ENCODE data around the gene PNRC1. TPM values are rescaled to one million over a fixed set of nuclear protein-coding genes. Genes with fewer than 3 reads are reported as not detected.

The PNRC1 gene
- polyA plus RNA-seq, 1 donor from 2014 or later, result 22.2 TPM

DNA sequence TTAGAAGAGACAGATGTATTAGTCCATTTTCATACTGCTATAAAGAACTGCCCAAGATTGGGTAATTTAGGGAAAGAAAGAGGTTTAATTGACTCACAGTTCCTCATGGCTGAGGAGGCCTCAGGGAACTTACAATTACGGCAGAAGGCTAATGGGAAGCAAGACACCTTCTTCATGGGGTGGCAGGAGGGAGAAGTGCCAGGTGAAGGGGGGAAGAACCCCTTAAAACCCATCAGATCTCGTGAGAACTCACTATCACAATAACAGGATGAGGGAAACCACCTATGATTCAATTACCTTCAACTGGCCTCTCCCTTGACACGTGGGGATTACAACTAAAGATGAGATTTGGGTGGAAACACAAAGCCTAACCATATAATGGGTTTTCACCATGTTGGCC lies 28.9 kb upstream of the PNRC1 start:
- Histone ChIP-seq H3K9ac (ENCODE audit: low read length) (no peak overlapping the region), H3F3A (ENCODE audit: insufficient read depth, low read length, poor library complexity, severe bottlenecking) (no peaks in the 10 kb centered on the region), H4K20me1 (ENCODE audit: insufficient read depth) (no peaks in the 10 kb centered on the region), H3K4me3 (ENCODE audit: low read length) (no peak overlapping the region), H3K27me3 (ENCODE audit: insufficient read depth, low read depth, low read length) (no peaks in the 10 kb centered on the region), H3K79me2 (replicated peaks; ENCODE audit: insufficient read depth, low read length) (no peaks in the 10 kb centered on the region), H3K9me3 (ENCODE audit: low read length) (no peaks in the 10 kb centered on the region), H3K9me2 (ENCODE audit: insufficient read depth, low read length) (no peaks in the 10 kb centered on the region), H2AFZ (ENCODE audit: low read depth, low read length) (no peak overlapping the region), H3K36me3 (ENCODE audit: insufficient read depth, low read length) (no peaks in the 10 kb centered on the region), H3K27ac (ENCODE audit: low read length) (no peak overlapping the region), H3K4me2 (ENCODE audit: low read length) (no peak overlapping the region)
- TF ChIP-seq EZH2 (IDR thresholded peaks at IDR 0.05; ENCODE audit: borderline replicate concordance, insufficient read depth, low read length, poor library complexity, severe bottlenecking) (no peak), TAF1 (IDR thresholded peaks at IDR 0.05; ENCODE audit: low read depth) (no peak), MXI1 (conservative IDR thresholded peaks at IDR 0.05; ENCODE audit: poor library complexity, severe bottlenecking) (no peak), EP300 (conservative IDR thresholded peaks at IDR 0.05; ENCODE audit: poor library complexity, severe bottlenecking) (no peak)
- TF ChIP-seq, protein P1, sequence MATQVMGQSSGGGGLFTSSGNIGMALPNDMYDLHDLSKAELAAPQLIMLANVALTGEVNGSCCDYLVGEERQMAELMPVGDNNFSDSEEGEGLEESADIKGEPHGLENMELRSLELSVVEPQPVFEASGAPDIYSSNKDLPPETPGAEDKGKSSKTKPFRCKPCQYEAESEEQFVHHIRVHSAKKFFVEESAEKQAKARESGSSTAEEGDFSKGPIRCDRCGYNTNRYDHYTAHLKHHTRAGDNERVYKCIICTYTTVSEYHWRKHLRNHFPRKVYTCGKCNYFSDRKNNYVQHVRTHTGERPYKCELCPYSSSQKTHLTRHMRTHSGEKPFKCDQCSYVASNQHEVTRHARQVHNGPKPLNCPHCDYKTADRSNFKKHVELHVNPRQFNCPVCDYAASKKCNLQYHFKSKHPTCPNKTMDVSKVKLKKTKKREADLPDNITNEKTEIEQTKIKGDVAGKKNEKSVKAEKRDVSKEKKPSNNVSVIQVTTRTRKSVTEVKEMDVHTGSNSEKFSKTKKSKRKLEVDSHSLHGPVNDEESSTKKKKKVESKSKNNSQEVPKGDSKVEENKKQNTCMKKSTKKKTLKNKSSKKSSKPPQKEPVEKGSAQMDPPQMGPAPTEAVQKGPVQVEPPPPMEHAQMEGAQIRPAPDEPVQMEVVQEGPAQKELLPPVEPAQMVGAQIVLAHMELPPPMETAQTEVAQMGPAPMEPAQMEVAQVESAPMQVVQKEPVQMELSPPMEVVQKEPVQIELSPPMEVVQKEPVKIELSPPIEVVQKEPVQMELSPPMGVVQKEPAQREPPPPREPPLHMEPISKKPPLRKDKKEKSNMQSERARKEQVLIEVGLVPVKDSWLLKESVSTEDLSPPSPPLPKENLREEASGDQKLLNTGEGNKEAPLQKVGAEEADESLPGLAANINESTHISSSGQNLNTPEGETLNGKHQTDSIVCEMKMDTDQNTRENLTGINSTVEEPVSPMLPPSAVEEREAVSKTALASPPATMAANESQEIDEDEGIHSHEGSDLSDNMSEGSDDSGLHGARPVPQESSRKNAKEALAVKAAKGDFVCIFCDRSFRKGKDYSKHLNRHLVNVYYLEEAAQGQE (IDR thresholded peaks at IDR 0.05; ENCODE audit: borderline replicate concordance), result no peak
- TF ChIP-seq, protein P2, sequence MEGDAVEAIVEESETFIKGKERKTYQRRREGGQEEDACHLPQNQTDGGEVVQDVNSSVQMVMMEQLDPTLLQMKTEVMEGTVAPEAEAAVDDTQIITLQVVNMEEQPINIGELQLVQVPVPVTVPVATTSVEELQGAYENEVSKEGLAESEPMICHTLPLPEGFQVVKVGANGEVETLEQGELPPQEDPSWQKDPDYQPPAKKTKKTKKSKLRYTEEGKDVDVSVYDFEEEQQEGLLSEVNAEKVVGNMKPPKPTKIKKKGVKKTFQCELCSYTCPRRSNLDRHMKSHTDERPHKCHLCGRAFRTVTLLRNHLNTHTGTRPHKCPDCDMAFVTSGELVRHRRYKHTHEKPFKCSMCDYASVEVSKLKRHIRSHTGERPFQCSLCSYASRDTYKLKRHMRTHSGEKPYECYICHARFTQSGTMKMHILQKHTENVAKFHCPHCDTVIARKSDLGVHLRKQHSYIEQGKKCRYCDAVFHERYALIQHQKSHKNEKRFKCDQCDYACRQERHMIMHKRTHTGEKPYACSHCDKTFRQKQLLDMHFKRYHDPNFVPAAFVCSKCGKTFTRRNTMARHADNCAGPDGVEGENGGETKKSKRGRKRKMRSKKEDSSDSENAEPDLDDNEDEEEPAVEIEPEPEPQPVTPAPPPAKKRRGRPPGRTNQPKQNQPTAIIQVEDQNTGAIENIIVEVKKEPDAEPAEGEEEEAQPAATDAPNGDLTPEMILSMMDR (IDR thresholded peaks at IDR 0.05; ENCODE audit: poor library complexity, severe bottlenecking), result no peak

DNA sequence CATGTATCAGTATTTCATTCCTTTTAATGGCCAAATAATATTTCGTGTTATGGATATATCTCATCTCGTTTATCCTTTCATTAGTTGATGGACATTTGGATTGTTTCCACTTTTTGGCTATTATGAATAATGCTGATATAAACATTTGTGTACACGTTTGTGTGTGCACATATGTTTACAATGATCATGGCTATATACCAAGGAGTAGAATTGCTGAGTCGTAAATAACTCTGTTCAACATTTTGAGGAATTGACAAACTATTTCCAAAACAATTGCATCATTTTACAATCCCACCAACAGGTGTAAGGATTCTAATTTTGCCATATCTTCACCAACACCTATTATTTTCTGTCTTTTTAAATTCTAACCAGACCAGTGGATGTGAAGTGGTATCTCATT lies 26.3 kb upstream of the PNRC1 start:
- Histone ChIP-seq H3K36me3 (ENCODE audit: insufficient read depth, low read length) (no peaks in the 10 kb centered on the region), H3K9me2 (ENCODE audit: insufficient read depth, low read length) (no peaks in the 10 kb centered on the region), H2AFZ (ENCODE audit: low read depth, low read length) (no peak overlapping the region), H3K9ac (ENCODE audit: low read length) (no peak overlapping the region), H3K4me2 (ENCODE audit: low read length) (no peak overlapping the region), H3K4me3 (ENCODE audit: low read length) (no peak overlapping the region), H3F3A (ENCODE audit: insufficient read depth, low read length, poor library complexity, severe bottlenecking) (no peaks in the 10 kb centered on the region), H4K20me1 (ENCODE audit: insufficient read depth) (no peaks in the 10 kb centered on the region), H3K27me3 (ENCODE audit: insufficient read depth, low read depth, low read length) (no peaks in the 10 kb centered on the region), H3K79me2 (replicated peaks; ENCODE audit: insufficient read depth, low read length) (no peaks in the 10 kb centered on the region), H3K9me3 (ENCODE audit: low read length) (no peaks in the 10 kb centered on the region), H3K27ac (ENCODE audit: low read length) (no peak overlapping the region)
- no peak for TF ChIP-seq POLR2AphosphoS5 (IDR thresholded peaks at IDR 0.05)
- TF ChIP-seq, protein P1 (IDR thresholded peaks at IDR 0.05; ENCODE audit: borderline replicate concordance), result no peak
- no peak for TF ChIP-seq EZH2 (IDR thresholded peaks at IDR 0.05; ENCODE audit: borderline replicate concordance, insufficient read depth, low read length, poor library complexity, severe bottlenecking)
